NCI-H1930 (cell line): Measurements from ENCODE around the gene SPRED3.

Experiments
- DNase-seq, 2 experiments: peaks; one replicate each; lab custom pipeline; 2025; lab: John Stamatoyannopoulos, UW

SPRED3 gene

GRCh38 chr19:38445362-38445761 lies 56.9 kb downstream of the SPRED3 start:
- DNase-seq, result no peak

DNA sequence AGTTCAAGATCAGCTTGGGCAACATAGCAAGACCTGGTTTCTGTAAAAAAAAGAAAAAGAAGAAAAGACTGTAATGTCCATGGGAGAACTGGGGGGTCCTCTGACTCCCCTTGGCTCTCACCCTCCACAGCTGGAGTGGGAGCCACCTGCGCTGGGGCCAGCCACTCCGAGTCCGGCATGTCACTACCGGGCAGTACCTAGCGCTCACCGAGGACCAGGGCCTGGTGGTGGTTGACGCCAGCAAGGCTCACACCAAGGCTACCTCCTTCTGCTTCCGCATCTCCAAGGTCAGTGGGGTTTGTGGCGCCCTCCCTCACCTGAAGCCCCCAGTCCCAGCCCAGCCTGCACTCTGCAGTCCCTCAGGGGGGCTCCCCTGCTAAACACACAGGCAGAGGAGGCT lies 59.7 kb downstream of the SPRED3 start:
- DNase-seq, result no peak
